Endothelial cell of umbilical vein (primary cell): ENCODE results near the gene ENTR1. TPM values are rescaled to one million over a fixed set of nuclear protein-coding genes. Genes with fewer than 3 reads are reported as not detected.
A peak's percentile ranks its signal among the peaks of the same experiment; 100 is the strongest.

Source experiments
- BruUV-seq: library from RNA; stranded (reverse); fragments of 400-500 nt; replicated peaks from 2 replicates; lab custom pipeline; 2021; lab: Mats Ljungman, UMichigan
- CTCF ChIA-PET: fragments of 300-600, 350-600 bp; sonication (Branson Sonifier 250); formaldehyde crosslinking; loops from one replicate; lab custom pipeline; 2021; ENCODE audit warnings: antibody characterized with exemption, inconsistent platforms; lab: Charles Lee
- POLR2A ChIA-PET: fragments of 300-600, 350-600 bp; sonication (Branson Sonifier 250); formaldehyde crosslinking; loops from one replicate; lab custom pipeline; 2021; ENCODE audit warnings: antibody characterized with exemption, inconsistent platforms; lab: Charles Lee
- DNase-seq: peaks from one replicate; pipeline ENCODE4 v3.0.0-alpha.2; 2011; ENCODE audit warnings: low read depth, low spot score
- FAIRE-seq: peaks from 2 replicates; lab custom pipeline; 2011; peaks lifted over from hg19 to GRCh38; lab: Jason Lieb, UNC
- H2AFZ ChIP-seq: 2 replicates; pipeline ENCODE4 v1.6.0; 2012; ENCODE audit warnings: low read depth, low read length, control low read depth, inconsistent platforms
- H3K27ac ChIP-seq: 2 replicates; pipeline ENCODE4 v1.5.1; 2011; ENCODE audit warnings: low read depth, mild to moderate bottlenecking, control low read depth, low read length, moderate library complexity; ENCODE audit not compliant: insufficient read depth
- H3K27me3 ChIP-seq, 2 experiments: 2 replicates each; pipeline versions ENCODE4 v1.6.0 to v1.6.1; 2011; ENCODE audit warnings: low read length in 2 of 2, mixed read lengths in 1 of 2; ENCODE audit not compliant: control insufficient read depth in 2 of 2, insufficient read depth in 2 of 2
- H3K36me3 ChIP-seq, 2 experiments: 2 replicates in 1 of 2; 3 replicates in 1 of 2; pipeline ENCODE4 v1.5.1; 2011; ENCODE audit warnings: low read length in 2 of 2, mild to moderate bottlenecking in 1 of 2, moderate library complexity in 1 of 2; ENCODE audit not compliant: control insufficient read depth in 2 of 2, insufficient read depth in 2 of 2; ENCODE audit errors: extremely low read depth in 1 of 2
- H3K4me1 ChIP-seq: 3 replicates; pipeline ENCODE4 v1.5.1; 2011; ENCODE audit warnings: mild to moderate bottlenecking, low read length; ENCODE audit not compliant: control insufficient read depth, insufficient read depth; ENCODE audit errors: extremely low read depth
- H3K4me2 ChIP-seq: 2 replicates; pipeline ENCODE4 v1.6.1; 2011; ENCODE audit warnings: low read length, control low read depth, mixed read lengths; ENCODE audit not compliant: insufficient read depth
- H3K4me3 ChIP-seq, 3 experiments: fragments of 200-600 bp in 1 of 3; sonication (generic), shearing (Covaris generic) in 1 of 3; replicated peaks in 1 of 3; 2 replicates each; pipeline ENCODE4 v1.5.1; 2011 to 2016; ENCODE audit warnings: control low read depth in 3 of 3, low read length in 3 of 3, mild to moderate bottlenecking in 2 of 3, inconsistent platforms in 1 of 3, low read depth in 1 of 3, moderate library complexity in 1 of 3; ENCODE audit not compliant: insufficient read depth in 1 of 3
- H3K79me2 ChIP-seq: 2 replicates; pipeline ENCODE4 v1.6.0; 2012; ENCODE audit warnings: low read length, inconsistent platforms; ENCODE audit not compliant: control insufficient read depth, insufficient read depth
- H3K9ac ChIP-seq: replicated peaks from 2 replicates; pipeline ENCODE3; 2011; ENCODE audit warnings: low read length, control low read depth; ENCODE audit not compliant: insufficient read depth; ENCODE audit errors: extremely low read depth
- H3K9me1 ChIP-seq: replicated peaks from 3 replicates; pipeline ENCODE4 v1.6.0; 2011; ENCODE audit warnings: mild to moderate bottlenecking, low read length; ENCODE audit not compliant: control insufficient read depth, insufficient read depth; ENCODE audit errors: extremely low read depth
- H3K9me3 ChIP-seq: replicated peaks from 2 replicates; pipeline ENCODE4 v1.5.1; 2012; ENCODE audit warnings: low read length, inconsistent platforms; ENCODE audit not compliant: control insufficient read depth, insufficient read depth
- H4K20me1 ChIP-seq: replicated peaks from 2 replicates; pipeline ENCODE3; 2011; ENCODE audit warnings: mild to moderate bottlenecking, low read length; ENCODE audit not compliant: control insufficient read depth, insufficient read depth; ENCODE audit errors: extremely low read depth
- CTCF ChIP-seq, 2 donors: IDR thresholded peaks; 1 replicate in 1 of 2; 2 replicates in 1 of 2; pipeline ENCODE4 v1.5.1; 2011; ENCODE audit warnings: low read length in 2 of 2, mild to moderate bottlenecking in 2 of 2, moderate library complexity in 2 of 2, control low read depth in 1 of 2, inconsistent platforms in 1 of 2, low read depth in 1 of 2; ENCODE audit not compliant: insufficient read depth in 1 of 2; ENCODE audit errors: extremely low read depth in 1 of 2
- EZH2 ChIP-seq: IDR thresholded peaks from 2 replicates; pipeline ENCODE4 v1.6.1; 2012; ENCODE audit warnings: borderline replicate concordance, low read depth, mild to moderate bottlenecking, moderate library complexity, low read length, inconsistent platforms; ENCODE audit not compliant: severe bottlenecking
- FOS ChIP-seq: IDR thresholded peaks from 2 replicates; pipeline ENCODE4 v1.6.1; 2011; ENCODE audit warnings: mild to moderate bottlenecking, low read length, moderate library complexity, borderline replicate concordance; ENCODE audit not compliant: insufficient read depth
- GATA2 ChIP-seq: IDR thresholded peaks from 2 replicates; pipeline ENCODE4 v1.7.0; 2011; ENCODE audit warnings: low read depth, mild to moderate bottlenecking, moderate library complexity, mixed read lengths, low read length; ENCODE audit not compliant: insufficient read length, insufficient read depth
- JUN ChIP-seq: IDR thresholded peaks from 2 replicates; pipeline ENCODE4 v1.6.1; 2011; ENCODE audit warnings: borderline replicate concordance, low read depth; ENCODE audit not compliant: insufficient read length, insufficient read depth
- MAX ChIP-seq: IDR thresholded peaks from 2 replicates; pipeline ENCODE4 v1.6.1; 2011; ENCODE audit not compliant: insufficient read depth, insufficient read length
- MYC ChIP-seq: IDR thresholded peaks from one replicate; pipeline ENCODE4 v1.6.1; 2011; ENCODE audit warnings: mild to moderate bottlenecking, low read depth, low read length
- POLR2A ChIP-seq: IDR thresholded peaks from 2 replicates; pipeline ENCODE4 v1.6.1; 2012; ENCODE audit warnings: low read depth, mild to moderate bottlenecking, control low read depth, low read length
- POLR2AphosphoS5 ChIP-seq: IDR thresholded peaks from 2 replicates; pipeline ENCODE4 v1.6.1; 2012; ENCODE audit warnings: low read depth, mild to moderate bottlenecking, control low read depth, low read length, moderate library complexity; ENCODE audit not compliant: insufficient read depth
- dilution Hi-C: fragments of 300-500 bp; cut with MboI; formaldehyde crosslinking; loops from one replicate; pipeline ENCODE4 v1.15.0; 2019; ENCODE audit warnings: low sequenced_read_pairs; ENCODE audit not compliant: extremely low pct_ligation_motif_present
- intact Hi-C: fragments of 100-400 bp; cut with micrococcal nuclease; formaldehyde crosslinking; loops from one replicate; pipeline ENCODE4 v1.10.0; 2022
- polyA plus RNA-seq, 4 experiments: library from polyadenylated mRNA; depleted of rRNA in 3 of 4; stranded (reverse) in 3 of 4; unstranded in 1 of 4; fragments of >200 nt; gene quantifications; 2 replicates each; pipeline versions ENCODE4 v1.2.1 to v1.2.3, GENCODE V29; 2011 to 2012; ENCODE audit warnings: missing spikeins in 1 of 4
- total RNA-seq: library from RNA; stranded (reverse); gene quantifications from 2 replicates; pipeline ENCODE4 v1.2.3, GENCODE V29; 2021

Gene ENTR1
- total and polyA plus RNA-seq, 2 donors (not counting 3 experiments of a cell fraction or from before 2014, with no cell fraction given), result 36.0 to 61.6 TPM

- dilution Hi-C loops, result no loop called here
- H4K20me1 ChIP-seq, result no peaks in the 10 kb centered on the region
- no peaks in the 10 kb centered on the region for H3K9me1 ChIP-seq
- peaks cover 12% of the 10 kb centered on the region for H3K4me1 ChIP-seq
- FAIRE-seq (no peak), DNase-seq (no peak)
- no peak overlapping the region for H2AFZ ChIP-seq
- H3K27me3 ChIP-seq, result no peaks in the 10 kb centered on the region
- ChIA-PET CTCF (no interaction called here), POLR2A (no interaction called here)
- peaks cover 11 to 15% of the 10 kb centered on the region in 2 experiments for H3K36me3 ChIP-seq
- TF ChIP-seq FOS (no peak), MAX (no peak), EZH2 (no peak), GATA2 (no peak), POLR2AphosphoS5 (no peak), POLR2A (no peak), CTCF (IDR thresholded peaks at IDR 0.05; ENCODE audit: extremely low read depth in 1 of 2, insufficient read depth in 1 of 2, low read depth in 1 of 2, low read length in 2 of 2) (no peak), JUN (no peak), MYC (no peak)
- H3K4me2 ChIP-seq, result peak overlapping the region; percentile 67
- H3K9ac ChIP-seq, result no peak overlapping the region
- intact Hi-C loops, result no loop called here
- H3K79me2 ChIP-seq, result peaks cover 48% of the 10 kb centered on the region
- peak overlapping the region; percentile 8 for H3K27ac ChIP-seq
- peak overlapping the region in 2 of 3 experiments; percentile 66 to 76 for H3K4me3 ChIP-seq
- H3K9me3 ChIP-seq, result no peaks in the 10 kb centered on the region
- no TSS peak for BruUV-seq
These were observed 27.0 kb upstream of the ENTR1 start for GRCh38 chr9:136437430-136437829.
